DMS53 (cell line): ENCODE results near the gene PACRG.

ENCODE experiments used
- DNase-seq: peaks from one replicate; lab custom pipeline; 2025; lab: John Stamatoyannopoulos, UW

The PACRG gene

GRCh38 chr6:163146036-163146435 lies 418.3 kb downstream of the PACRG start:
- DNase-seq: no peak

- no peak for DNase-seq
These were observed 420.2 kb downstream of the PACRG start for GRCh38 chr6:163147994-163148393.

GRCh38 chr6:163148451-163149278 lies 420.9 kb downstream of the PACRG start:
- DNase-seq: no peak

GRCh38 chr6:163149279-163149848 lies 421.6 kb downstream of the PACRG start:
- no peak for DNase-seq

GRCh38 chr6:163151212-163151611 lies 423.4 kb downstream of the PACRG start:
- peak; percentile 32 for DNase-seq

- DNase-seq: no peak
These were observed 424.9 kb downstream of the PACRG start for GRCh38 chr6:163152701-163153100.

- DNase-seq: no peak
These were observed 431.3 kb downstream of the PACRG start for GRCh38 chr6:163159110-163159509.

GRCh38 chr6:163159689-163160088 lies 431.9 kb downstream of the PACRG start:
- DNase-seq: no peak

GRCh38 chr6:163162007-163162873 lies 434.5 kb downstream of the PACRG start:
- DNase-seq: peak; percentile 43

GRCh38 chr6:163162874-163163213 lies 435.1 kb downstream of the PACRG start:
- no peak for DNase-seq

GRCh38 chr6:163164175-163164900 lies 436.6 kb downstream of the PACRG start:
- DNase-seq: no peak

GRCh38 chr6:163165155-163165910 lies 437.6 kb downstream of the PACRG start:
- no peak for DNase-seq

GRCh38 chr6:163165922-163166321 lies 438.1 kb downstream of the PACRG start:
- no peak for DNase-seq

GRCh38 chr6:163166507-163166906 lies 438.7 kb downstream of the PACRG start:
- DNase-seq: no peak

- no peak for DNase-seq
These were observed 441.7 kb downstream of the PACRG start for GRCh38 chr6:163169521-163169920.

GRCh38 chr6:163170294-163170883 lies 442.6 kb downstream of the PACRG start:
- peak; percentile 25 for DNase-seq

- no peak for DNase-seq
These were observed 446.0 kb downstream of the PACRG start for GRCh38 chr6:163173741-163174140.

GRCh38 chr6:163175301-163175700 lies 447.5 kb downstream of the PACRG start:
- peak; percentile 39 for DNase-seq

GRCh38 chr6:163176097-163176496 lies 448.3 kb downstream of the PACRG start:
- DNase-seq: no peak

- no peak for DNase-seq
These were observed 449.2 kb downstream of the PACRG start for GRCh38 chr6:163177007-163177406.

GRCh38 chr6:163177892-163178420 lies 450.2 kb downstream of the PACRG start:
- DNase-seq: no peak
